HG03066 (cell line): ENCODE measurements around the gene NDRG2.

Experiments
- ATAC-seq: cut with Tn5 transposase; IDR thresholded peaks from one replicate; pipeline ENCODE4 v1.9.1; 2021; ENCODE audit warnings: low read depth; ENCODE audit not compliant: unreplicated experiment

The NDRG2 gene

DNA sequence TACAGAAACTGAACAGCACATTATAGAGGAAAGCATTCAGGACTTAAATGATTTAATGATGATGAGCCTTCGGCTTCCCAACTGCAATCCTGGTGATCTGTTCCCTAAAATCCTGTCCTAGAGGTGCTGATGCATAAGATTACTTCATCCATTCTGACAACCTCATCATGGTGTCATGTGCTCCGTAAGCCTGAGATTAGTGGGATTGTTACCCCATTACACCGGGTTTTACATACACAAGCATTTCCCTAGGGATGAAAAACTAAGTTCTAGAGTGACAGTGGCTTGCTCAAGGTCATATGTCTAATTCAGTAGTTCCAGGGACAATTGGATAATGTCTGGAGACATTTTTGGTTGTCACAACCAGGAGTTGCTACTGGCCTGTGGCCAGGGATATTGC, 12.3 kb upstream of the NDRG2 start:
- ATAC-seq = no peak

DNA sequence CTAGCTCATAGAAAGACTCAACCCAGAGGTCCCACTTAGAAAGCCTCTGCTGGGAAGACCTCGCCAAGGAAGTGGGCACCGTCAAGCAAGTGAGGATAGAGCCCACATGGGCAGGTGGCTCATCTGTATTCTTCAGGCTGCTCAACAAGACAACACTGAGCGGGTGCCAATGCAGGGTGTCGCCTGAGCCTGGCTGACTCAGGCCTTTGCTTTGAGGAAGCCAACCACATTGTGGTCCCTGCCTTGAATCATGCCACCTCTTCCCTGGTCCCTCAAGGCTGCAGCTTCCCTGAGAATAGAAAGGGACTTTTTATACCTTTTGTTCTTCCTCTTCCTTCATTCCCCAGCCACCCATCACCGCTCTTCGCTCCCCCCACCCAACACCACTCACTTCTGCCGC, 11.9 kb upstream of the NDRG2 start:
- no peak for ATAC-seq

DNA sequence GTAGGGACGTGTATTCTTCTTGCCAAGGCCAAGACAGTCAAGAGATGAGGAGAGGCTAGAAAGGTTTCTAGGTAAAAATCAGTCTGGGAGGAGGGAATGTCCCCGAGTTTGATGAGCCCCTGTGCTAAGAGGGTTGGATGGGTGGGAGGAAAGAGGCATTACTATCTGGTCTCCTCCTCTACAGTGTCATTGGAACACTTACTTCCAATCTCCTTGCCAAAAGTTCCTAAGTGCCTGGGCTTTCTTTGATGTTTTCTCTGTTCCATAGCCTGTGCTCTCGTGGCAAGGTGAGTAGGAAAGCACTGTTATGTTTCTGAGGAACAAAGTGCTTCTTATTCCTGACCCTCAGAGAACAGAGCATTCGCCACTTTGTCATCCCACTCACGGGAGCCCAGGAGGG, 9.8 kb upstream of the NDRG2 start, which contains the start of gene RNASE13:
Gene RNASE13 (minus strand): TSS at position 101 of the 400 bp plus-strand sequence. CDS start 519 bp downstream, outside the sequence.
- ATAC-seq = no peak

DNA sequence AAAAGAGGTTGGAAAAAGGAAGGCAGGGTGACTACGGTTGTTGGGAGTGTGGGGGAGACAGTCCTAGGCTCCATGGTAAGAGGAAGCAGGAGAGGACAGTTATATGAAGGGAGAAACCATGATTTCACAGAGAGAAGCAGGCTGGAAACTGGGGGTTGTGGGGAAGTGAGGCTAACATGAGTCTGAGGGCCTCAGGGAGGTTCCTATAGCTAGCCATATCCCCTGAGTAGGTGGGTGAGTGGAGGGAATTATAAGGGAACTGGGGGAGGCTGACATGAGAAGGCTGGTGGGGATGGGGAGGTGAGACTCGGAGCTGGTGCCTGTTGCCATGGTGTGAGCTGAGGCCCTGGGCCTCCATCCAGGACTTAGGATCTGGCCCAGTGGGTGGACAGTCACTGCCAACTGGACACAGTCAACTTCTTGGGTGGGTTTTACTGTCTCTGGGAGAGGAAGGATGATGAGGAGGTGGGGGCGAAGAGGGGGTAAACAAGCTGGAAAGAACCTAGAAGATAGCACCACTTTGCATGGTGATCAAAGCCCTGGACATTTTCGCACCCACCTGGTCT, 8.4 kb upstream of the NDRG2 start:
- ATAC-seq = no peak

DNA sequence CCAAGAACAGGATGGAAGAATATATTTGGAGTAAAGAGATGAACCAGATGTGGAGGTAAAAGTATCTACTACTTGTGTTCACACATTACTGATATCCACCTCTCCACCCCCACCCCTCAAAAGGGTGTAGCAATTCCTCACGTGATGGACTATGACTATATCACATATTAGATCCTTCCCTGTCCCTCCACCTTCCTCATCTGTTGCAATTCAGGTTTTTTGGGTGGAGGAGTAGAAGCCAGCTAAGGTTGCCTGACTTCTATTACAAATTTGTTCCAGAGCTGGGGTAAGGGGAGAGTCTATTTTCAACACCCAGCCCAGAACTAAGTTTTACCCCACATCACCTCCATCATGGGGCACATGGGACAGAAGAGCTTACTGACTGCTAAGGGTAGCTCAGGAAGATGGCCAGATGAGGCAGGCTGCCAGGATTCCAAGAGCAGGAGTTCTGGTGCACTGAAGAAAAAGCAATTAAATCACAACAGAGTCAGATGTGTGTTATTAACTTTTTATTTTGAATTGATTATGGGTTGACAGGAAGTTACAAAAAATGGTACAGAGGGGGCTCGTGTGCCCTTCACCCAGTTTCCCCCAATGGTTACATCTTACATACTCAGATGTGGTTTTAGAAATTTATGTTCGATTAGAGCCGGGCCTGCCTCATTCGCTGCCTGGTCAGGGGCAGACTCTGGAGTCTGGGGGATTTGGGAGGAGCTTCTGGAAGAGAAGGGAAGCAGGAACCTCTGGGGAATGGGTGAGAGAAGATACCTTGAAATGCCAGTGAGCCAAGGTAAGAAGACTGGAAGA, 7.7 kb upstream of the NDRG2 start:
- no peak for ATAC-seq

DNA sequence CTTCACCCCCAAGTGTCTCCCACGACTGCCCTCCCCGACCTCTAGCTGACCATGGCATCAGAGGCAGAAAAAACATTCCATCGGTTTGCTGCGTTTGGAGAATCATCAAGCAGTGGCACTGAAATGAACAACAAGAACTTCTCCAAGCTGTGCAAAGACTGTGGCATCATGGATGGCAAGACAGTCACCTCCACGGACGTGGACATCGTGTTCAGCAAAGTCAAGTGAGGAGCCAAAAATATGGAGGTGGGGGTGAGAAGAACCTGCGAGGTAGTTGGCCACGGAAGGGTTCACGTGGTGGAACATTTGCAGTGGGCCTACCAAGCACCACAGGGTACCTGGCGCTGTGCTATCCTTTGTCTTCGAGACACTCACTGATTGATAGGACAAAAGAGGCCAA, 5.7 kb upstream of the NDRG2 start:
- ATAC-seq = no peak

DNA sequence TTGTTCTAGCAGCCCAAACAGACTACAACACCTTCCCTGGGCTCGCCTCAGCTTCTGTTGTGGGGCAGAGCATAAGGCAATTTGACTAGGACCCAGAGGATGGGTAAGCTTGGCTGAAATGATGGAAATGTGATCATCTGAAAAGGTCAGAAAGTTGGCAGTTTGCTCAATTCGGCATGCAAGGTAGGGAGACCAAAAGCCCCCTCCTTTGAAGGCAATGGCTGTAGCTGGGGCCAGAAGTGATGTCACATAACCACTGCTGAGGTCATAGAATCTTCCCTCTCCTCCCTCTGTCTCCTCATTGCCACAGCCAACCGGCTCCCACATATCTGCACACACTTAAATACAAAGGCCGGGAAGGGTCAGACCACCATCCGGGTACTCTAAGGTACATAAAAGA, 5.1 kb upstream of the NDRG2 start, which contains the start of gene TPPP2:
Gene TPPP2 (plus strand): TSS at position 301 of the 400 bp plus-strand sequence. CDS start 365 bp downstream, outside the sequence.
- no peak for ATAC-seq

DNA sequence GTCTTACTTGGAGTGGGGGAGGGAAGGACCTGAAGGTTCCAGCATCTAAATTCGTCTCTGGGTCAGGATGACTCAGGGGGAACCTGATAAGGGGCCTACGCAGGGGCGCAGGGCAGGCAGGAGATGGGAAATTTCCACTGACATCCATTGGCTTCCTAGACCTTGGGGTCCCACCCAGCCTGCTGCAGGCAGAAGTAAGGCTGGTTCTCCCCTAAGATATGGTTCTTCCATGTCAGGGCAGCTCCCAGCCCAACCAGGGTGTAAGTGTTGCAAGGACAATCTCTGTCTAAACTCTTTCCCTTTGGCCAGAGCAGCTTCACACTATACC, 2.1 kb upstream of the NDRG2 start:
- no peak for ATAC-seq

DNA sequence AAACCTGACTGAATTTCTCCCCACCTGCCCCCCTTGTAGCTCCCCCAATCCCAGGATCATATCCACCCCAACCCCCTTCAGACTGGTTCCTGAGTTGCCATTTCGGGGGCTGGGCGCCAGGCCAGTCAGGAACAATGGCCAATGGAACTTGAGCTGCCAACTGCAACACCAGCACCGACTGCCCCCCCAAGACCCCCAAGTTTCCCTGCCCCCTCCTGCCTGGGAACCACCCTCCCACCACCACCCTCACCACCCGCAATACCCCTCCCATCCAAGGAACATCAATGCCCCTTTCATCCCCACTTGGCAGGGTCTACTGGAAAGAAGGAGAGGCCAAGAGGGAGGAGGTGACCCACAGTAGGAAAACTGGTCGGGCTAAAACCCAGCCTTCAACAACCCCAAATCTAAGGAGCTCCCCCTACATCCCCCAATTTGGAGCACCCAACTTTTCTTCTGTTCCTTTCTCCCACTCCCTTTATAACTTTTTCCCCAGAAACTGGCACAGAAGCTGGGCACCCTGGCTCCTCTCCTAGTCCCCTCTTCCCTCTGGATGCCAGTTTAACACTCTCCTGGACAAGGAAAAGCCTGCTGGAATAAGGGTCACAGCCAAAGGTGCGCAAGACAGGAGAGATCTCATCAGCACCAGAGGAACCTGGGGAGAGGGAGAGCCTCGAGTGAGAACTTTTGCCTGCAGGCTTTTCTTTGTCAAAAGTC, 1.6 kb upstream of the NDRG2 start:
- ATAC-seq = no peak

DNA sequence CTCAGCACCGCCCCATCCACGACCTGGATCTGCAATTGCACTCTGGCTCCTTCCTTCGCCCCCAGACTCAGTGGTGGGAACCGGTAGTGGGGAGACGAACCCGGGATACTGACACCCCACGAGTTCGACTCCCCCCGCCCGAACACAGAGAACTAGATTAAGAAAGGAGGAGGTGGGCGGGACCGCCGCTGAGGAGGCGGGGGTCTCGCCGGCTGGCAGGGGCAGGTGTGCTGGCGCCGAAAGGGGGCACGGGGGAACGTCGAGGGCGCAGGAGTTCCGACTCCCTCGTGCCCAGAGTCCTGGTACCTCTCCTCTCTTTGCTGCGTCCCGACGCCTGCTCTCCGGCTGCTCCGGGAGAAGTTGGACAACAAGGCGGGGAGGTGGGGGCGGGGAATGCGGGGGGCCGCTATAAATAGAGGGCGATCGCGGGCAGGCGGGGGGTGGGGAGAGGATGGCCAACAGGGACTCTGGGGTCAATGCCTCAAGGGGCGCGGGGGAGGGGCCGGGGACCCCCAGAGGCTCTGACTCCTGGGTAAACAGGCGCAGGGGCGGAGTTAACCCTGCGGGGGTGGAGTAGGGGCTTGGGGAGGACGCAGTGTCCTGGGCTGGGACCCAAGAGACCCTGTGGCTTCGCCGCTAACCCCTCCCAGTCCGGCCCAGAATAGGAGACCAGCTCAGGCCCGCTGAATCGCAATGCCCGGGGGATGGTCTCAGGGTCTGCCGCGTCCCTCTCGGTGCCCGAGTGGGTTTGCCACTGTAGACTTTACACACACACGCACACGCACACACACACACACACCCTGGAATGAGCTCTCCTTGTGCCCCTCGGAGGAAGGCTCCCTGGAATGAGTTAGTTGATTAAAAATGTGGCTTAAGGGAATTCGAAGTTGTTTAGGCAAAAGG, 761 bp upstream of the NDRG2 start:
- ATAC-seq = no peak

DNA sequence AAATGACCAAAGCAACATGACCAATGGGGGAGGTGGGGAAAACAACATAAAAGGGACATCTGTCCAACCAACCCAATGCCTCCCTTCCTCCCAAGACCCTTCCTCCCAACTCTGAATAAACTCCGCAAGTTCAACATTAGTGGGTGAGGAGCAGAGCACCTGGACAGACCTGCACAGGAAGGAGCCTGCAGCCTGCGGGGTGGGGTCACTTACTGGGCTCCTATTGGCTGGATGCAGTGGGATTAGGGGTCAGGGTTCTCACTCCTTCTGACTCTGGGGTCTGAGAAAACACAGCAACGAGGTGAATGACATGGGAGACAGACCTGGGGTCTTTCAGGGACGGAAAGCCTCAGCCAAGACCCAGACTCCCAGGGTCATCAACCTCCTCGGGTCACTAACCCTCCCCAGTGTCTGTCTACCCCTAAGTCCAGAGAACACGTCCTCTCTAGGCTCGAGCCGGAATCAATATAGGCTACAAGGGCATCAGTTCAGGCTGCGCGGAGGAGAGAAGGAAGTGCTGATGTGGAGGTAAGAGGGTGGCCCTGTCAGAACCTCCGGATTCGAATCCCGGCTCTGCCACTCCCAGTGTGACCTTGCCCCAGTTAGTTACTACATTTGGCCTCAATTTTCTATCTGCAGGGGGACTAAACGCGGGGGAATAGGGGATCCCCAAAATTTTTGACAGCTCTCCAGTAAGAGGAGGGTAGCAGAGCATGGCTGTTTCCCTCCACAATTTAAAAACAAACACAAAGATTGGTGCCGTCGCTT, 860 bp downstream of the NDRG2 start:
- ATAC-seq = no peak

DNA sequence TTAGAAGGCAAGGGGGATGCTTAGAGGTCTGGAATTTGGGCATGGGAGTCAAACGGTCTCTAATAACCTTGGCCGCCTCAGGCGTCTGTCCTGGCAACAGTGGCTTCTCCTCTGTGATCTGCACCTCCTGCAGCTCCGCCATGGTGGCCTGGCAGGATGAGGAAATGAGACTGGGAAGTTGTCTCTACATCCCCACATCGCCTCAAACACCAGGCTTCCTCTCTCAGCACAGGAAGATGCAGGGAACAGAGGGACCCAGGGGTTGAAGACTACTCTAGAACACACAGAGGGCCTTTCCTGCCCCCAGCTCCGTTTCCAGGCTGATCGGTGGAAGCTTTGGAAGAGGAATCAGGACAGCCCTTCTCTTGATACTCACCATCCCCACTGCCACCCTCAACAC, 1.7 kb downstream of the NDRG2 start:
- no peak for ATAC-seq

DNA sequence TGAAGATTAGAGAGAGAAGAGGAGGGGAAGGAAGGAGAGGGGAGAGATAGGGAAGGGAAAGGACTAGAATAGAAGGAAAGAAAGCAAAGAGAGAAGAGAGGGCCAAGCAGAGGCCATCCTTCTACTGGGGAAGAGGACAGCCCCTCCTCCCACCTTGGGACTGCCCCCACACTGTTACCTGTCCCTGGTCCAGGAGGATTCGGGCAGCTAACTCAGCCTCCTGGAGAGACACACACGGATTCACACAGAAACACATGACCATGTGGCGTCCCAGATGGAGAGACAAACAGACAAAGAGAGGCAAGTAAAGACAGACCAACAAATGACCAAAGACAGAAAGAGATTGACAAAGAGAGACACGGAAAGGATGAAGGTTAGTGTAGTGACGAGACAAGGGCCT, 2.2 kb downstream of the NDRG2 start:
- ATAC-seq = no peak

DNA sequence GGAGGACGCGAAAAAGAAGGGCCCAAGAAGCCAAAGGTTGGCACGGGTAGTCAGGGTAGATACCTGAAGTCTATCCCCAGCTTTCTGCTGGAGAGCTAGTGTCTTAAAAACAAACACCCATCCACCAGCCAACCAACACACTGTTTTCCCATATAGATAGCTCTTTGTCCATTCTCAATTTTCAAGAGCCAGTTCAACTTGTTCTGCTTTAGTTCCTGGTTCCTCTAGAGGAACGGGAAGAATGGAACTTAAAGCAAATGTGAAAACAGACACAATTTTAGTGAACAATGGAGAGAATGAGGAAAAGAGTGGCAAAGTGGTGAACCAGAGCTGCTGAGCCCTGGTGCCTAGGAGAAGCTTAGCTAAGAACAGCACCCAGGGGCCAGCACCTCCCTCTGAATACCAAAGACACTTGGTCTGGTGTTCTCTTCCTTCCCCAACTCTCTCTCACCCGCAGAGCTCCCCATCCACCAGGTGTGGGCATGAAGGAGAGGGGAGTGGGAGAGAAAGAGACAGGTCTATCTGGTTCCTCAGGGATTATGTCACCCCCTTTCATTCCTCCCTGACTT, 3.8 kb downstream of the NDRG2 start:
- no peak for ATAC-seq

DNA sequence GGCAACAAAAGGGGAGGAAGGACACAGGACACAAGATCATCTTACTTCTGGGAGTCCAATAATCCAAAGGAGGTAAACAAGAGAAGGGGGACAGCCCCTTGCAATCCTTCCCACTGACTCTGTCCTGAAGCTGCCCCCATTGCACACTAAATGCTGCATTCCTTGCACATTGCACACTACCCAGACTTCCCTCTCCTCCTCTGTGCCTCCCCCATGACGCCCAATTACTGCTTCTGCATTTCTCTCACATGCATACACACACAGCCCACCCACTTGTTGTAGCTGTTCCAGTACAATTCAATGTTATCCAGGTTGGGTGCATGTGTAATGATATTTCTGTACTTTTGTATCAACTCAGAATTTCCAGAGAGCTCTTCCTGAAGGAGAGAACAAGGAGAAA, 5.5 kb downstream of the NDRG2 start:
- no peak for ATAC-seq

DNA sequence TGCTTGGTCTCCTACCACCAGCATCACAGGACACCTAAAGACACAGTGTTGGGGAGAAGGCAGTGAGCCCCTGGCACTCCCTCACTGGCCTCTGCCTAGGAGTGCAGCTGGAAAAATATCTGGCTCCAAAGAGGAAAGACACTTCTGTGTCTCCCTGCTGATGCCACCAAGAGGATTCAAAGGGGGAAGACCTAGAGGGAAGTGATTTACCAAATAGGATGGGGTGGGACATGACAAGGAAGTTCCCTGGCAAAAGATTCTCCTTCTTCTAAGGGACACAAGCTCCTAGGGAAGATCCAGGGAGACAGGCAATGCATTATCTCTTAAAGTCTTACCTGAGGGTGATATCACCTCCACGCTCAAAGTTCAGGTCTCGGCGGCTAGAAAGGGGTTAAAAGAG, 6.1 kb downstream of the NDRG2 start:
- ATAC-seq = no peak

DNA sequence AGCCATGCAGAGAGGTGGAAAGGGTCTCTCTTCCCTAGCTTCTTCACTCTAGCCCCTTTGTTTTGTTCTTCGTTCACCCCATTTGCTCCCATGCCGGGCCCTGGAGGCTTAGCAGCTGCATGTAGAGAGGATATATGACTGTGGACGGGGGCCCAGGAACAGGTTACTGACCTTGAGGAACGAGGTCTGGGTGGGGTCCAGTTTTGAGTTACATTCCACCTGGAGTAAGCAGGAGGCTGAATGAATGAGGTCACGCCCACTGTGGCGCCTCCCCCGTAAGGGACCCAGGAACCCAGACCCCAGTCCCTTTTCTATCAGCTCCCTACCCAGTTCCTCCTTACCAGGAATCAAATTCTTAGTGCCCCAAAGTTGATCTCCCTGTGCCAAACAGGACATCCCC, 6.6 kb downstream of the NDRG2 start:
- ATAC-seq = no peak

DNA sequence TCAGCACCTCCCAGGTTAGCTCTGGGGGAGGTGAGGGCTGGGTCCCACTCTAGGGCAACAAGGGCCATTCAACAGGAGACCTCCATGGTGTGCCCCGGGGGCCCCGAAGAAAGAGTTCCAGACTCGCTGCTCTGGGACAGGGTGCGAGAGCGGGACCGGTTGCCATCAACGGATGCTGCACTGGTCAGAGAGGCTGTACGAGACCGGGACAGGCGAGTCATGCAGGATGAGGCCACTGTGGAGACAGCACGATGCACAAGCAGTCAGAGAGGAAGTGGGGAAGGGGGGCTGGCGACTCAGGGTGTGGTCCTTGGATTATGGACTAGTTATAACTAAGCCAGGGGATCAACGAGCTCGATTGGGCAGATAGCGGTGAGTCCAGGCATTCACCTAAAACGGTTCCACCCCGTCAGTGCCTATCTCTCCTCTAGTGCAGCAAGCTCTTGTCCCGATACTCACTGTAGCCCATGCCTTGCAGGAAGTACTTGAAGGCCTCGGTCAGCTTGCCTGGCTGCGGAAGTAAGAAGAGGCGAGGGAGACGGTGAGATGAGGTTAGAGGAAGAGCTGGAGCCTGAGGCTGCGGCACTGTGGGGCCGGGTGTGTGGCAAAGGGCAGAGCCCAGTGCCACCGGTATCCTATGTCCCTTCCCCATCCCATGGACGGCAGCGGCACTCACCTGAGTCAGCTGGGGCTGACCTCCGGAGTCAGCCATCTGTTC, 7.2 kb downstream of the NDRG2 start:
- no peak for ATAC-seq
